ENCODE data around the gene DAND5. TPM values are rescaled to one million over a fixed set of nuclear protein-coding genes. Genes with fewer than 3 reads are reported as not detected.

Gene DAND5
- total and polyA plus RNA-seq, 9 of the 15 experiments (the other 6 are each of a cell fraction or from before 2014, with no cell fraction given) = 0.22 to 0.83 (median 0.60) TPM

- H3K79me2 ChIP-seq (ENCODE audit: control insufficient read depth, insufficient read depth, low read length) = peaks cover 45% of the 10 kb centered on the region
- peak; percentile 13 for TF ChIP-seq PRPF4 (IDR thresholded peaks at IDR 0.05; ENCODE audit: insufficient read depth, low read depth, low read length, poor library complexity, severe bottlenecking)
- no peak for TF ChIP-seq ZNF140 (CRISPR knock-in tag; IDR thresholded peaks at IDR 0.05)
- H3K4me3 ChIP-seq = no peak overlapping the region
- POLR2A ChIA-PET = no interaction called here
- no peak for FAIRE-seq
- CTCF ChIA-PET (ENCODE audit: low intra/inter-chr PET ratio) = no interaction called here
- no peaks in the 10 kb centered on the region for H4K20me1 ChIP-seq (replicated peaks; ENCODE audit: control insufficient read depth, insufficient read depth, low read length)
- no peak for DNase-seq (ENCODE audit: extremely low read depth in 1 of 4, low spot score in 3 of 4)
- no peak overlapping the region for H3K4me2 ChIP-seq (ENCODE audit: insufficient read depth, low read length)
- 98% methylated on average over 13 of the region's 23 CpGs for WGBS (ENCODE audit: insufficient coverage, low coverage, missing lambda C conversion rate)
- BruUV-seq (replicated peaks) = no TSS peak
- H3K27ac ChIP-seq (ENCODE audit: extremely low read depth, low read depth, low read length) = no peak overlapping the region
- no peak overlapping the region for H3K9ac ChIP-seq (ENCODE audit: insufficient read depth in 1 of 2, low read depth in 2 of 2, low read length in 2 of 2)
- ATAC-seq = no peak
- H2AFZ ChIP-seq (ENCODE audit: low read depth, low read length) = no peak overlapping the region
- H3K27me3 ChIP-seq (ENCODE audit: control insufficient read depth in 2 of 2, insufficient read depth in 2 of 2, low read length in 2 of 2) = no peaks in the 10 kb centered on the region
- intact Hi-C loops (cut with micrococcal nuclease) = no loop called here
- peaks cover 28 to 75% of the 10 kb centered on the region in 2 experiments for H3K4me1 ChIP-seq (replicated peaks in 1 of 2; ENCODE audit: control insufficient read depth in 2 of 2, insufficient read depth in 2 of 2, low read length in 2 of 2)
- no peaks in the 10 kb centered on the region; the same call in 1 of the 3 replicates for H3K36me3 ChIP-seq (ENCODE audit: control insufficient read depth, insufficient read depth, low read length)
- in situ Hi-C loops (cut with MboI) = no loop called here
- no peaks in the 10 kb centered on the region for H3K9me3 ChIP-seq (replicated peaks; ENCODE audit: control insufficient read depth, insufficient read depth, low read depth, low read length)
- H3K9me1 ChIP-seq (ENCODE audit: control insufficient read depth, insufficient read depth, low read length) = no peaks in the 10 kb centered on the region
These were observed 43.0 kb downstream of the DAND5 start for GRCh38 chr19:13012390-13012689.

GRCh38 chr19:13012690-13013608, 43.6 kb downstream of the DAND5 start:
- peak overlapping the region; percentile 23 to 82; a peak in 3 of 4 replicates for H3K9ac ChIP-seq (ENCODE audit: insufficient read depth in 1 of 2, low read depth in 2 of 2, low read length in 2 of 2)
- no peaks in the 10 kb centered on the region; the same call in 1 of the 3 replicates for H3K36me3 ChIP-seq (ENCODE audit: control insufficient read depth, insufficient read depth, low read length)
- H3K4me3 ChIP-seq = no peak overlapping the region
- peaks cover 51% of the 10 kb centered on the region for H3K79me2 ChIP-seq (ENCODE audit: control insufficient read depth, insufficient read depth, low read length)
- peak overlapping the region; percentile 72; the same call in 2 of the 3 replicates for H3K27ac ChIP-seq (ENCODE audit: extremely low read depth, low read depth, low read length)
- H2AFZ ChIP-seq (ENCODE audit: low read depth, low read length) = peak overlapping the region; percentile 74
- H3K9me3 ChIP-seq (replicated peaks; ENCODE audit: control insufficient read depth, insufficient read depth, low read depth, low read length) = no peaks in the 10 kb centered on the region
- POLR2A ChIA-PET = interaction anchor here (0.5 to 1.7 kb wide), 6 partner anchors 8 to 182 kb away, joined by 3 to 5 read pairs (median 4); no protein-coding TSS in a partner anchor
- CTCF ChIA-PET (ENCODE audit: low intra/inter-chr PET ratio) = no interaction called here
- DNase-seq (ENCODE audit: extremely low read depth in 1 of 4, low spot score in 3 of 4) = peak; percentile 65 to 80 (median 72)
- H4K20me1 ChIP-seq (replicated peaks; ENCODE audit: control insufficient read depth, insufficient read depth, low read length) = no peaks in the 10 kb centered on the region
- H3K4me1 ChIP-seq (replicated peaks in 1 of 2; ENCODE audit: control insufficient read depth in 2 of 2, insufficient read depth in 2 of 2, low read length in 2 of 2) = peaks cover 34 to 80% of the 10 kb centered on the region in 2 experiments
- intact Hi-C loops (cut with micrococcal nuclease) = no loop called here
- FAIRE-seq = peak; percentile 63
- H3K27me3 ChIP-seq (ENCODE audit: control insufficient read depth in 2 of 2, insufficient read depth in 2 of 2, low read length in 2 of 2) = no peaks in the 10 kb centered on the region
- H3K9me1 ChIP-seq (ENCODE audit: control insufficient read depth, insufficient read depth, low read length) = no peaks in the 10 kb centered on the region
- peak overlapping the region; percentile 34 for H3K4me2 ChIP-seq (ENCODE audit: insufficient read depth, low read length)
- in situ Hi-C loops (cut with MboI) = no loop called here
- 49% methylated on average over 42 of the region's 52 CpGs for WGBS (ENCODE audit: insufficient coverage, low coverage, missing lambda C conversion rate)
- BruUV-seq (replicated peaks) = no TSS peak
- peak; percentile 61 for ATAC-seq
- no peak for TF ChIP-seq RAD51 (IDR thresholded peaks at IDR 0.05; ENCODE audit: borderline replicate concordance, low read depth)
- TF ChIP-seq PURB (CRISPR knock-in tag; IDR thresholded peaks at IDR 0.05; ENCODE audit: low read depth) = no peak
- TF ChIP-seq ATF1 (CRISPR knock-in tag; IDR thresholded peaks at IDR 0.05) = no peak
- TF ChIP-seq ATF1 (tag; IDR thresholded peaks at IDR 0.05) = no peak
- TF ChIP-seq POLR2AphosphoS5 (IDR thresholded peaks at IDR 0.05; ENCODE audit: control insufficient read depth, insufficient read depth, low read depth, low read length) = no peak
- peak; percentile 40 for TF ChIP-seq CCNT2 (IDR thresholded peaks at IDR 0.05; ENCODE audit: borderline replicate concordance, extremely low read depth, insufficient read length, low read depth, low read length)
- no peak for TF ChIP-seq ZFP1 (CRISPR knock-in tag; IDR thresholded peaks at IDR 0.05)
- no peak for TF ChIP-seq POU5F1 (IDR thresholded peaks at IDR 0.05; ENCODE audit: borderline replicate concordance, low read depth, low read length, partially characterized antibody)
- no peak for TF ChIP-seq MLX (CRISPR knock-in tag; conservative IDR thresholded peaks at IDR 0.05)
- TF ChIP-seq ZBTB7A (IDR thresholded peaks at IDR 0.05; ENCODE audit: borderline replicate concordance, control insufficient read depth, low read depth, low read length) = peak; percentile 79; the same call in 1 of the 2 replicates
- TF ChIP-seq JUN (IDR thresholded peaks at IDR 0.05; ENCODE audit: borderline replicate concordance, low read depth, low read length) = peak; percentile 94
- TF ChIP-seq JUN (CRISPR knock-in tag; IDR thresholded peaks at IDR 0.05; ENCODE audit: borderline replicate concordance) = no peak

All from K562 (cell line).